Panc1 (cell line): Measurements from ENCODE around the gene TRABD2A. TPM values are rescaled to one million over a fixed set of nuclear protein-coding genes. Genes with fewer than 3 reads are reported as not detected.
"Not testable (repeated sequence)": the region's sequence is repeated elsewhere in the genome, so short reads cannot be mapped to it uniquely, and the experiment has no call there.

ENCODE experiments used
- ATAC-seq: fragments of 200-7000 bp; cut with Tn5 transposase; 2 replicates; pipeline ENCODE4 v1.9.1; 2020; ENCODE audit warnings: mild to moderate bottlenecking, moderate library complexity
- BruUV-seq: library from RNA; stranded (reverse); fragments of 400-500 nt; replicated peaks from 2 replicates; lab custom pipeline; 2021; lab: Mats Ljungman, UMichigan
- CTCF ChIA-PET: fragments of 300-600 bp; sonication (Branson Sonifier 250); formaldehyde crosslinking; loops from one replicate; lab custom pipeline; 2022; ENCODE audit warnings: antibody characterized with exemption; lab: Charles Lee
- POLR2A ChIA-PET: fragments of 300-600 bp; sonication (Branson Sonifier 250); formaldehyde crosslinking; loops from one replicate; lab custom pipeline; 2022; ENCODE audit warnings: antibody characterized with exemption; lab: Charles Lee
- DNase-seq: peaks from one replicate; pipeline ENCODE4 v3.0.0-alpha.2; 2010; ENCODE audit warnings: low read depth, low spot score
- H3K27ac ChIP-seq: 2 replicates; pipeline ENCODE4 v1.5.1; 2011; ENCODE audit warnings: mild to moderate bottlenecking, low read length, inconsistent platforms
- H3K27me3 ChIP-seq: fragments of 200-500 bp; sonication (Bioruptor generic); 2 replicates; pipeline ENCODE4 v1.6.0; 2014; ENCODE audit warnings: low read length, inconsistent platforms; ENCODE audit not compliant: control insufficient read depth, insufficient read depth
- H3K36me3 ChIP-seq: fragments of 200-500 bp; sonication (Bioruptor generic); 2 replicates; pipeline ENCODE4 v1.5.1; 2014; ENCODE audit warnings: inconsistent platforms, mild to moderate bottlenecking, low read length, moderate library complexity; ENCODE audit not compliant: control insufficient read depth, insufficient read depth
- H3K4me1 ChIP-seq: 2 replicates; pipeline ENCODE4 v1.5.1; 2011; ENCODE audit warnings: inconsistent platforms, mild to moderate bottlenecking, low read length, moderate library complexity; ENCODE audit not compliant: control insufficient read depth, insufficient read depth
- H3K4me3 ChIP-seq, 2 experiments: 2 replicates each; pipeline ENCODE4 v1.5.1; 2011 to 2012; ENCODE audit warnings: low read depth in 2 of 2, low read length in 2 of 2, mild to moderate bottlenecking in 2 of 2, inconsistent platforms in 1 of 2, moderate library complexity in 1 of 2
- H3K9me3 ChIP-seq: fragments of 200-500 bp; sonication (Bioruptor generic); 2 replicates; pipeline ENCODE4 v1.5.1; 2014; ENCODE audit warnings: low read depth, mild to moderate bottlenecking, inconsistent platforms, low read length, moderate library complexity; ENCODE audit not compliant: control insufficient read depth, insufficient read depth
- in situ Hi-C: cut with HindIII; loops from 2 replicates; pipeline ENCODE4 v1.10.0; 2016; ENCODE audit warnings: low sequenced_read_pairs, low pct_unique_long_range_greater_than_20kb
- intact Hi-C: fragments of 100-400 bp; cut with micrococcal nuclease; formaldehyde crosslinking; loops from one replicate; pipeline ENCODE4 v1.10.0; 2022; ENCODE audit not compliant: unreplicated experiment
- total RNA-seq: library from RNA; stranded (reverse); gene quantifications from one replicate; pipeline ENCODE4 v1.2.1, GENCODE V29; 2021; ENCODE audit not compliant: unreplicated experiment
- TF ChIP-seq, protein P1 (sequence below): fragments of 450-650 bp; IDR thresholded peaks from 2 replicates; pipeline ENCODE4 v1.5.1; 2017; ENCODE audit warnings: mild to moderate bottlenecking

Gene TRABD2A
- total RNA-seq, 1 experiment from 2014 or later, result 1.7 TPM

DNA sequence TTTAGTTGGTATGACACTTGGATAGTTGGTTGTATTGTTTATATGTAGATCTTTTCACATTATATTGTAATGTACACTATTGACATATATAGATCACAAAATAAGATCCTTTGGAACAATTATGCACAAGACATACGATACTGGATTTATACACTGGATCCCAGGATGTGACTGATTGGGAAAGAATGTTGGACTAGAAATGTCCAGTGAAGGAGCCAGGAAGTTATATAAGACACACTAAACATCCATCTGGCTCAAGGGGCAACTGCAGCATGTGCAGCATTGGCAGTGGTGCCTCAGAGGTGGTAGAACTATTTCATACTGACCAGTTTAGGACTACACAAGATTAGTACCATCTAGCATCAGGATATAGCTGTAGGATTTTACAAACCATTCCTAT lies 104.9 kb downstream of the TRABD2A start:
- intact Hi-C loops (no loop called here), in situ Hi-C loops (no loop called here)
- BruUV-seq, result no TSS peak
- Histone ChIP-seq H3K27ac (no peak overlapping the region), H3K36me3 (no peaks in the 10 kb centered on the region), H3K4me1 (no peaks in the 10 kb centered on the region), H3K27me3 (no peaks in the 10 kb centered on the region), H3K4me3 (no peak overlapping the region), H3K9me3 (no peaks in the 10 kb centered on the region; the same call in 1 of the 2 replicates)
- TF ChIP-seq, protein P1, sequence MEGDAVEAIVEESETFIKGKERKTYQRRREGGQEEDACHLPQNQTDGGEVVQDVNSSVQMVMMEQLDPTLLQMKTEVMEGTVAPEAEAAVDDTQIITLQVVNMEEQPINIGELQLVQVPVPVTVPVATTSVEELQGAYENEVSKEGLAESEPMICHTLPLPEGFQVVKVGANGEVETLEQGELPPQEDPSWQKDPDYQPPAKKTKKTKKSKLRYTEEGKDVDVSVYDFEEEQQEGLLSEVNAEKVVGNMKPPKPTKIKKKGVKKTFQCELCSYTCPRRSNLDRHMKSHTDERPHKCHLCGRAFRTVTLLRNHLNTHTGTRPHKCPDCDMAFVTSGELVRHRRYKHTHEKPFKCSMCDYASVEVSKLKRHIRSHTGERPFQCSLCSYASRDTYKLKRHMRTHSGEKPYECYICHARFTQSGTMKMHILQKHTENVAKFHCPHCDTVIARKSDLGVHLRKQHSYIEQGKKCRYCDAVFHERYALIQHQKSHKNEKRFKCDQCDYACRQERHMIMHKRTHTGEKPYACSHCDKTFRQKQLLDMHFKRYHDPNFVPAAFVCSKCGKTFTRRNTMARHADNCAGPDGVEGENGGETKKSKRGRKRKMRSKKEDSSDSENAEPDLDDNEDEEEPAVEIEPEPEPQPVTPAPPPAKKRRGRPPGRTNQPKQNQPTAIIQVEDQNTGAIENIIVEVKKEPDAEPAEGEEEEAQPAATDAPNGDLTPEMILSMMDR, result no peak
- ChIA-PET POLR2A (no interaction called here), CTCF (no interaction called here)
- ATAC-seq, result no peak
- no peak for DNase-seq

DNA sequence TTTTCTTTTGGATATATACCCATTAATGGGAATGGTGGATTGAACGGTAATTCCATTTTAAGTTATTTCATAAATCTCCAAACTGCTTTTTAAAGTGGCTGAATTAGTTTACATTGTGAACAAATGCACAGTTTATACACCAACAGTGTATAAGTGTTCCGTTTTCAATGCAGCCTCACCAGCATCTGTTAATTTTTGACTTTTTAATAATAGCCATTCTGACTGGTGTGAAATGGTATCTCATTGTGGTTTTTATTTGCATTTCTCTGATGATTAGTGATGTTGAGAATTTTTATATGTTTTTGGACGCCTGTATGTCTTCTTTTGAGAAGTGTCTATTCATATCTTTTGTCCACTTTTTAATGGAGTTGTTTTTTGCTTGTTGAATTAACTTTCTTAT lies 107.3 kb downstream of the TRABD2A start:
- BruUV-seq, ATAC-seq, POLR2A ChIA-PET: not testable (repeated sequence)

More for the DNA sequence above, 107.3 kb downstream of the TRABD2A start:
- H3K27me3 ChIP-seq, H3K4me3 ChIP-seq, DNase-seq, H3K36me3 ChIP-seq, H3K4me1 ChIP-seq, H3K27ac ChIP-seq, in situ Hi-C loops, H3K9me3 ChIP-seq, intact Hi-C loops: not testable (repeated sequence)
- CTCF ChIA-PET, result interaction anchor here (0.9 kb wide), 1 partner anchor 102 kb away, joined by 5 read pairs; no protein-coding TSS in a partner anchor

Other genes starting within 250 kb of the TRABD2A start
- gene TMSB10, start 24.6 kb upstream of the TRABD2A start, total RNA-seq, result 1,916 TPM
- 163 TPM for gene KCMF1, start 90.1 kb upstream of the TRABD2A start, total RNA-seq